HCT116 (cell line): Measurements from ENCODE around the gene NECAP2. TPM values are rescaled to one million over a fixed set of nuclear protein-coding genes. Genes with fewer than 3 reads are reported as not detected.

ENCODE experiments used
- ATAC-seq: fragments of 200-7000 bp; cut with Tn5 transposase; 2 replicates; pipeline ENCODE4 v1.9.1; 2020; ENCODE audit warnings: mild to moderate bottlenecking, moderate library complexity
- BruUV-seq: library from RNA; stranded (reverse); fragments of 400-500 nt; replicated peaks from 2 replicates; lab custom pipeline; 2021; lab: Mats Ljungman, UMichigan
- CTCF ChIA-PET: fragments of 300-600 bp; sonication (Branson Sonifier 250); formaldehyde crosslinking; loops from one replicate; lab custom pipeline; 2021; ENCODE audit warnings: antibody characterized with exemption; lab: Charles Lee
- POLR2A ChIA-PET: fragments of 300-600, 350-600 bp; sonication (Branson Sonifier 250); formaldehyde crosslinking; loops from one replicate; lab custom pipeline; 2021; ENCODE audit warnings: antibody characterized with exemption; lab: Charles Lee
- RAD21 ChIA-PET, 2 experiments: fragments of 300-600 bp; sonication (Branson Sonifier 250); formaldehyde crosslinking; loops; one replicate each; lab custom pipeline; 2023; ENCODE audit warnings: low total read pairs in 2 of 2; ENCODE audit not compliant: uncharacterized antibody in 2 of 2, unreplicated experiment in 2 of 2, low non-redundant PET in 1 of 2; lab: Charles Lee
- DNase-seq: peaks from one replicate; pipeline ENCODE4 v3.0.0-alpha.2; 2010; ENCODE audit warnings: low read depth, low spot score
- H2AFZ ChIP-seq: fragments of 200-600 bp; shearing (Covaris generic), sonication (generic); 2 replicates; pipeline ENCODE4 v1.6.1; 2017; ENCODE audit warnings: low read depth, mixed run types, mixed read lengths, antibody characterized with exemption, low read length; ENCODE audit not compliant: poor library complexity, severe bottlenecking
- H3K27ac ChIP-seq: 2 replicates; pipeline ENCODE4 v1.5.1; 2012; ENCODE audit warnings: low read depth, low read length
- H3K27me3 ChIP-seq: fragments of 200-600 bp; sonication (generic); 2 replicates; pipeline ENCODE4 v1.6.1; 2016; ENCODE audit warnings: mixed run types, low read length, mixed read lengths; ENCODE audit not compliant: insufficient read depth
- H3K36me3 ChIP-seq, 2 experiments: fragments of 200-500 bp in 1 of 2; fragments of 200-600 bp in 1 of 2; sonication (Bioruptor generic) in 1 of 2; sonication (generic) in 1 of 2; 2 replicates each; pipeline versions ENCODE4 v1.5.1 to v1.6.1; 2014 to 2016; ENCODE audit warnings: low read length in 2 of 2, inconsistent platforms in 1 of 2, mixed read lengths in 1 of 2, mixed run types in 1 of 2; ENCODE audit not compliant: insufficient read depth in 2 of 2, control insufficient read depth in 1 of 2
- H3K4me1 ChIP-seq, 2 experiments: fragments of 200-600 bp in 1 of 2; sonication (generic) in 1 of 2; 2 replicates each; pipeline versions ENCODE4 v1.5.1 to v1.6.1; 2012 to 2017; ENCODE audit warnings: low read length in 2 of 2, inconsistent platforms in 1 of 2, mild to moderate bottlenecking in 1 of 2, mixed read lengths in 1 of 2, mixed run types in 1 of 2, moderate library complexity in 1 of 2; ENCODE audit not compliant: insufficient read depth in 2 of 2, control insufficient read depth in 1 of 2
- H3K4me2 ChIP-seq: fragments of 200-600 bp; sonication (generic); 2 replicates; pipeline ENCODE4 v1.6.1; 2017; ENCODE audit warnings: mixed run types, low read length, mixed read lengths
- H3K4me3 ChIP-seq, 2 experiments: fragments of 200-600 bp in 1 of 2; sonication (generic) in 1 of 2; replicated peaks in 1 of 2; 2 replicates each; pipeline ENCODE4 v1.5.1; 2011 to 2016; ENCODE audit warnings: low read length in 2 of 2, control low read depth in 1 of 2, low read depth in 1 of 2, mild to moderate bottlenecking in 1 of 2, mixed read lengths in 1 of 2, mixed run types in 1 of 2
- H3K79me2 ChIP-seq: fragments of 200-600 bp; sonication (generic); 2 replicates; pipeline ENCODE4 v1.6.1; 2017; ENCODE audit warnings: mild to moderate bottlenecking, mixed run types, low read length, moderate library complexity, mixed read lengths; ENCODE audit not compliant: insufficient read depth
- H3K9ac ChIP-seq: fragments of 200-600 bp; sonication (generic); 2 replicates; pipeline ENCODE4 v1.6.1; 2016; ENCODE audit warnings: low read length, mixed read lengths
- H3K9me2 ChIP-seq: fragments of 200-600 bp; sonication (generic), shearing (Covaris generic); 2 replicates; pipeline ENCODE4 v1.6.1; 2017; ENCODE audit warnings: mixed run types, mild to moderate bottlenecking, moderate library complexity; ENCODE audit not compliant: insufficient read depth
- H3K9me3 ChIP-seq, 2 experiments: fragments of 200-500 bp in 1 of 2; fragments of 200-600 bp in 1 of 2; sonication (Bioruptor generic) in 1 of 2; sonication (generic) in 1 of 2; 2 replicates each; pipeline ENCODE4 v1.6.1; 2014 to 2017; ENCODE audit warnings: low read length in 2 of 2, mixed read lengths in 2 of 2, inconsistent platforms in 1 of 2, low read depth in 1 of 2, mild to moderate bottlenecking in 1 of 2, mixed run types in 1 of 2, moderate library complexity in 1 of 2; ENCODE audit not compliant: control insufficient read depth in 1 of 2, insufficient read depth in 1 of 2
- H4K20me1 ChIP-seq: fragments of 200-600 bp; sonication (generic), shearing (Covaris generic); 2 replicates; pipeline ENCODE4 v1.6.1; 2017; ENCODE audit warnings: mixed run types, mild to moderate bottlenecking, moderate library complexity; ENCODE audit not compliant: insufficient read depth
- ATF3 ChIP-seq: IDR thresholded peaks from 2 replicates; pipeline ENCODE4 v1.6.1; 2012
- CBX3 ChIP-seq: IDR thresholded peaks from 2 replicates; pipeline ENCODE4 v1.6.1; 2012; ENCODE audit warnings: low read depth
- EGR1 ChIP-seq: IDR thresholded peaks from 2 replicates; pipeline ENCODE4 v1.6.1; 2012; ENCODE audit warnings: low read depth
- ELF1 ChIP-seq: IDR thresholded peaks from 2 replicates; pipeline ENCODE4 v1.6.1; 2012; ENCODE audit warnings: low read depth, borderline replicate concordance
- EZH2phosphoT487 ChIP-seq: fragments of 200-600 bp; IDR thresholded peaks from 2 replicates; pipeline ENCODE4 v1.6.1; 2018; ENCODE audit warnings: antibody characterized with exemption, borderline replicate concordance
- FOSL1 ChIP-seq: IDR thresholded peaks from 2 replicates; pipeline ENCODE4 v1.6.1; 2012; ENCODE audit warnings: low read depth
- POLR2A ChIP-seq: IDR thresholded peaks from 2 replicates; pipeline ENCODE4 v1.7.0; 2011; ENCODE audit warnings: borderline replicate concordance; ENCODE audit not compliant: insufficient read depth, insufficient read length; ENCODE audit errors: extremely low read depth
- REST ChIP-seq: IDR thresholded peaks from 2 replicates; pipeline ENCODE4 v1.6.1; 2012; ENCODE audit warnings: low read depth
- SP1 ChIP-seq: IDR thresholded peaks from 2 replicates; pipeline ENCODE4 v1.6.1; 2012; ENCODE audit warnings: low read depth
- SRF ChIP-seq: IDR thresholded peaks from 2 replicates; pipeline ENCODE4 v1.6.1; 2012; ENCODE audit warnings: low read depth
- intact Hi-C: fragments of 100-400 bp; cut with micrococcal nuclease; formaldehyde crosslinking; loops from 2 replicates; pipeline ENCODE4 v1.10.0; 2022
- total RNA-seq: library from RNA; stranded (reverse); gene quantifications from one replicate; pipeline ENCODE4 v1.2.1, GENCODE V29; 2021; ENCODE audit not compliant: unreplicated experiment

NECAP2 gene
- total RNA-seq, 1 experiment from 2014 or later = 35.5 TPM

GRCh38 chr1:16443975-16444770, 3.6 kb downstream of the NECAP2 start:
- no peak for DNase-seq
- no TSS peak for BruUV-seq

More at GRCh38 chr1:16443975-16444770, 3.6 kb downstream of the NECAP2 start:
- Histone ChIP-seq H3K27me3 (no peaks in the 10 kb centered on the region), H3K9me2 (no peaks in the 10 kb centered on the region), H3K4me3 (no peak overlapping the region), H3K4me1 (peaks cover 4 to 13% of the 10 kb centered on the region in 2 experiments; a peak in 3 of 4 replicates), H3K27ac (no peak overlapping the region), H3K36me3 (peaks cover 22 to 32% of the 10 kb centered on the region in 2 experiments), H4K20me1 (no peaks in the 10 kb centered on the region), H3K9me3 (no peaks in the 10 kb centered on the region), H3K79me2 (peaks cover 37% of the 10 kb centered on the region), H2AFZ (no peak overlapping the region), H3K4me2 (no peak overlapping the region), H3K9ac (no peak overlapping the region)
- intact Hi-C loops = no loop called here
- no peak for ATAC-seq
- ChIA-PET CTCF (interaction anchor here (1.1 kb wide), 1 partner anchor 177 kb away, joined by 3 read pairs; no protein-coding TSS in a partner anchor), POLR2A (no interaction called here), RAD21 (no interaction called here)
- no peak for TF ChIP-seq EGR1
- TF ChIP-seq EZH2phosphoT487 = no peak
- no peak for TF ChIP-seq POLR2A
- no peak for TF ChIP-seq ELF1
- TF ChIP-seq ATF3 = no peak
- TF ChIP-seq CBX3 = no peak
- TF ChIP-seq SP1 = no peak
- TF ChIP-seq SRF = no peak
- TF ChIP-seq FOSL1 = no peak
- no peak for TF ChIP-seq REST
